ENCODE data around the gene UBAP2L.
"Not testable (repeated sequence)": the region's sequence is repeated elsewhere in the genome, so short reads cannot be mapped to it uniquely, and the experiment has no call there.

UBAP2L gene

GRCh38 chr1:154241703-154242351 is 21.1 kb downstream of the UBAP2L start:
- DNase-seq = no peak

DNA sequence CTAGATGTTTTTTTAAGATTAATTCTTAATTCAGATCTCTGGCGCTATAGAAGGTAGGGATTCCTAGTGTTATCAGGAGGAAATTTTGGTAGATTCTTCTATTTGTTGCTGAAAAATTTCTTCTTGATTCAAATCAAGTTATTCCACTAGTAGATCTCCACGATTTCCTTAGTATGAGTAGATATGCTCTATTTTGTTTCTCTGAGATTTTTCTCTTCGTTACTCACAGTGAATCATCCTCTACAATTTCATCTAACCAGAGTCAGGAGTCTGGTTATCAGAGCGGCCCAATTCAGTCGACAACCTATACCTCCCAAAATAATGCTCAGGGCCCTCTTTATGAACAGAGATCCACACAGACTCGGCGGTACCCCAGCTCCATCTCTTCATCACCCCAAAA is 32.9 kb downstream of the UBAP2L start:
- DNase-seq = no peak

GRCh38 chr1:154256686-154257085 is 35.9 kb downstream of the UBAP2L start:
- DNase-seq = no peak

DNA sequence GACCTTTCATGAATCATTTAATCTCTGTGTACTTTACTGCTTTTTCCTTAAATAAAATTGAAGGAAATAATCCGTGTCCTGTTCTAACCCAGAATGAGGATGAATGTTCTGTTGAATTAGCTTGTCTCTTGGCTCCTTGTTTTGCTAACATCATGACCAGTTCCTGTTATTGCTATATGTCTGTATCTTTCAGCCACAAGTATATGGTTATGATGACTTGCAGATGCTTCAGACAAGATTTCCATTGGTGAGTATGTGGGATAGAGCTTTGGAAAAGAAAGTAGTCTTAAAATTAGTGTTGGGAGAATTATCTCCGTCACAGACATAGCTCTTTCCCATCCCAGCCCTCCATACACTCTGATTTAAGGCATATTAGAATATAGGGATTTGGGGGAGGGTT is 38.0 kb downstream of the UBAP2L start:
- DNase-seq = no peak

- no peak for DNase-seq
Measured at GRCh38 chr1:154260127-154260526, 39.4 kb downstream of the UBAP2L start.

DNA sequence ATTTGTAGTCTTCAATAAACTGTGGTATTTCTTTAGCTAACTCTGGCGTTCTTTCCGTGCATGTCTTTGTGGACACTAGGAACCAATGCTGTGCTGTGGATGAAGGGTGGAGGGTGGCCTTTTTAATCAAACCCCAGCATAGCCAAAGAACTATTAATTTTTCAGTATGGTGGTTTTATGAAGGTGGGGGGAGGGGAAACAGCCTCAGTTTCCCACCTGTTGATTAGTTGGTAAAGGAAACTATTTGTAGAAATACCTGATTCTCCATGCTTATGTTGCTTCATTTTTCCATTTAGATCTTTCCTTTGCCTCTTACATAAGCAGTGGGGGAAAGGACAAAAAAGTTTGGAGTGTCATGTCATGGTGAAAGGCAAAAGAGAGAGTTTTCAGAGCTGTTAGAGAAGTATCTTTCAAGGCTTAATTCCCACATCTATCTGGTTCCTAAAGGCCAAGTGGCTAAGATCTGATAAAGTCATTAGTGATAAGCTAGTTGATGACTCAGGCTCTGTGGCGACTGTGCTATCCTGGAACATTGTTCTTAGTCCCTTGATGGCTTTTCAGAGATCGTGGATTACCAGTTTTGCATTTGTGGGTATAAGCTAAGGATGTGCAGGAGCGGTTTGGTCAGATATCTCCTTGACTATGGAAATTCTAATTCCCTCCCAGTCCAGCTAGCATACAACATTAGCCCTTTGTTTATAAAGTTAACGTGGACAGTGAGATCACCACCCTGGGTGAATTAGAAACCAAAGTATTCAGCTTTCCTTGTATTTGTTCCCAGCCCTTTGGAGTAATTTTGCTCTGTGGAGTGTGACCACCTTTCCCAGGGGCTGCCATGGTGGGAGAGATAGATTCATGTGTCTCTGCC is 42.9 kb downstream of the UBAP2L start:
- no peak for DNase-seq

DNA sequence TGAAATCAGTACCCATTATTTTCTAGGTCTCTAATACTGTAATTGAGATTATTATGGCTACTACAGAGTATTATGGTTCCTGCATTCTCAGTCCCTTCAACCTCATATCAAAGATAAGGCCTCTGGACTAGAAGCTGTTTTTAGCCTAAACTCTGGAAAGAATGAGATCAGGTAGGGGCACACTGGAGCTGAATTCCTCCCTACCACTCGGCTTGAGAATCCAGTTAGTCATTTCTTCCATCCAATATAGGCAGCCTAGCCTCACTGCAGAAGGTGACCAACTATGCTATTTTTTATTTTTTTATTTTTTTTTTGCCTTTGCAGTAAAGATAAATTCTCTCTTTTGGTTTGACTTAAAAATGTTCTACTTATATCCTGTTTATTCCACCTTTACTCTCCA is 43.7 kb downstream of the UBAP2L start:
- no peak for DNase-seq

GRCh38 chr1:154265586-154265985 is 44.8 kb downstream of the UBAP2L start:
- no peak for DNase-seq

- DNase-seq = no peak
Measured at GRCh38 chr1:154270833-154271232, 50.1 kb downstream of the UBAP2L start.

- DNase-seq = peak; percentile 98
Measured at GRCh38 chr1:154272217-154272998, 51.7 kb downstream of the UBAP2L start, which contains the start of gene HAX1. HAX1 (plus strand) TSS chr1:154272629; CDS start chr1:154272724, 95 bp downstream.

GRCh38 chr1:154272999-154273563 is 52.3 kb downstream of the UBAP2L start:
- no peak for DNase-seq

- peak; percentile 11 to 18 for DNase-seq
Measured at GRCh38 chr1:154276797-154277196, 56.0 kb downstream of the UBAP2L start.

DNA sequence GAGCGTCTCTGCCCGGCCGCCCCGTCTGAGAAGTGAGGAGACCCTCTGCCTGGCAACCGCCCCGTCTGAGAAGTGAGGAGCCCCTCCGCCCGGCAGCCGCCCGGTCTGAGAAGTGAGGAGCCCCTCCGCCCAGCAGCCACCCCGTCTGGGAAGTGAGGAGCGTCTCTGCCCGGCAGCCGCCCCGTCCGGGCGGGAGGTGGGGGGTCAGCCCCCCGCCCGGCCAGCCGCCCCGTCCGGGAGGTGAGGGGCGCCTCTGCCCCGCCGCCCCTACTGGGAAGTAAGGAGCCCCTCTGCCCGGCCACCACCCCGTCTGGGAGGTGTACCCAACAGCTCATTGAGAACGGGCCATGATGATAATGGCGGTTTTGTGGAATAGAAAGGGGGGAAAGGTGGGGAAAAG is 66.8 kb downstream of the UBAP2L start:
- not testable (repeated sequence) for DNase-seq

DNA sequence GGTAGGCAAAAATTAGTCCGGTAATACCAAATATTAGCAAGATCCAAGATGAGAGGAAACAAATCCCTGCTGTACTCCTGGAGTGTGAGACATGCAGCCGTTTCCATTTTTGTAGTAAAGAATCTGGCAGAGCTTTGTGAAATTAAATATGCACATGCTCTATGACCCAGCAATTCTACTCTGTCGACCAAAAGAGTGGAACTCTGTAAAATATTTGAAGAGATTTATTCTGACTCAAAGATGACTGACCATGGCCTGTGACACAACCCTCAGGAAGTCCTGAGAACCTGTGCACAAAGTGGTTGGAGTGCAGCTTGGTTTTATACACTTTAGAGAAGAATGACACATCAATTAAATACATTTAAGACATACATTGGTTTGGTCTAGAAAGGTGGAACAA is 67.9 kb downstream of the UBAP2L start:
- DNase-seq = no peak

- no peak for DNase-seq
Measured at GRCh38 chr1:154290921-154291320, 70.2 kb downstream of the UBAP2L start.

DNA sequence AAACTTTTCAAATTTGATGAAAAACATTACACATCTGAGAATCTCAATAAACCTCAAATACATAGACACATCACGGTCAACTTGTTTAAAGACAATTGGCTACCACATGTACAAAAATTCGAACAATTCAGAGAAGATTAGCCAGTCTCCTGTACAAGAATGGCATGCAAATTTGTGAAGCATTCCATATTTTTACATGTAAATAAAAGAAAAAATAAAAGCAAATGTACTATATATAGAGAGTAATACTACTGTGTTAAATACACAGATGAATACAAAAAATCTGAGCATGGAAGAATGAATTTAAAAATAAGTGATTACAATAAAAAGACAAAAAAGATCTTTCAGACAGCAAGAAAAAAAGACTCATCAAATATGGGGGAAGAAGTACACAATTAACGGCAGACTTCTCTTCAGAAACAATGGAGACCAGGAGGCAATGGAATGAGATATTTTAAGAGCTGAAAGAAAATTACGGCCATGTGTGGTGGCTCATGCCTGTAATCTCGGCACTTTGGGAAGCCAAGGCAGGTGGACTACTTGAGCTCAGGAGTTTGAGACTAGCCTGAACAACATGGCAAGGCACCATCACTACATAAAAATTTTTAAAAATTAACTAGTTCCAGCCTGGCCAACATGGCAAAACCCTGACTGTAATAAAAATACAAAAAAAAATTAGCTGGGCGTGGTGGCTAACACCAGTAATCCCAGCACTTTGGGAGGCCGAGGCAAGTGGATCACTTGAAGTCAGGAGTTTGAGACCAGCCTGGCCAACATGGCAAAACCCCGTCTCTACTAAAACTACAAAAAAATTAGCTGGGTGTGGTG is 74.9 kb downstream of the UBAP2L start:
- no peak for DNase-seq

DNA sequence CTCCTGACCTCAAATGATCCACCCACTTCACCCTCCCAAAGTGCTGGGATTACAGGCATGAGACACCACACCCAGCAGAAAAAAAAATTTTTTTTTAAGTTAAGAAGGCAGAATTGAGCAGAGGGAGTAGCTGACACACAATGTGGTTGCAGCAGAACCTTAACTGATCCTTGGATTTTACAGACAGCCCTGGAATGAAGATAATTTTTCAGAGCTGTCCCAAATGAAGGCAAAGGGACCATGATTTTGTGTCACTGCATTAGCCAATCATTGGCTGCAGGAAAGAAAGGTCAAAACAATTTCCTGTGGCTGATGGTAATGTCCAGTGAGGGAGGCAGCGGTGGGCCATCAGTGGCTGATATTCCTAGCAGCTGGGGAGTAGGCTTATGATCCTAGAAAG is 80.8 kb downstream of the UBAP2L start:
- DNase-seq = no peak

DNA sequence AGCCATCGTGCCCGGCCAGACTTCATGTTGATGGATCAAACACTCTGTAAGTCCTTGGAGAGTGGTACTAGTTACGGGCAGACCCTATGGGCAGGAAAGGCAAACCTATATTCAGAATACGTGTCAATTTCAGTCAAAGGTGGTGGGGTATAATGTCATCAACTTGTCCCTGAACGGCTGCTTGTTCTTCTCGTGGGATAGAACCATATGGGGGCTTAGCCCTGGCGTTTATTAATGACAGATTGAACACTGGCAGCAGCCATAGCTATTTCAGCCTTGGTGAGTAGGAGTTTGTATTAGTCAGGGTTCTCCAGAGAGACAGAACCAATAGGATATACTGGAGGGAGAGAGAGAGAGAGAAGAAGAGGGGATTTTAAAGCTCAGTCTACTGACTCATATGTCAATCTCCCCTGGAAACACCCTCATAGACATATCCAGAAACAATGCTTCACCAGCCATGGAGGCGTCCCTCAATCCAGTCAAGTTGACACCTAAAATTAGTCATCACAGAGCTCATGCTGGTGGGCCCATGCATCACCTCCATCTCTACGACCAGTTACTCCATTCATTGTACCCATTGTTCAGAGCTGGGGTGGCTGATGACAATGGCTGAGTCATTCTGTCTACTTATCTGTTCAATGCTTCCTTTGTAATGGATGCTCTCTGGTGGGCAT is 84.0 kb downstream of the UBAP2L start:
- peak in 1 of 2 experiments; percentile 11 for DNase-seq

DNA sequence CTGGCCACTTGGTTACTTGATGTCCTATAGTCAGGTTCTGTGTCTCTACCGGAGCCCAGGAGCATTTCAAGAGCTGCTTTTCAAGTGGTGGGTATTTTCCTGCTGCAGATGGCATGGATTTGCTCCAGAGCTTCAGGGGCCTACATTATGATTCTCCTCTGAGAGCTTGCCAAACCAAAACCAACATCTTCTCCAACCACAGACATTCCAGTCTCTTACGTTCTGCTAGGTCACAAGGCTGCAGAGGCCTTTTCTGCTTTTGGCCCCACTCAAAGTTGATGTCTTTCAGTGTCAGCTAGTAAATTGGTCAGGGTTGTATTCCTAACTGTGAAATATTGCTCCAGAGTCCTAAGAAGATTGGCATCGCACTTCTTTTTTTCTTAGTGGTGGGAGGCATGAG is 85.4 kb downstream of the UBAP2L start:
- no peak for DNase-seq

DNA sequence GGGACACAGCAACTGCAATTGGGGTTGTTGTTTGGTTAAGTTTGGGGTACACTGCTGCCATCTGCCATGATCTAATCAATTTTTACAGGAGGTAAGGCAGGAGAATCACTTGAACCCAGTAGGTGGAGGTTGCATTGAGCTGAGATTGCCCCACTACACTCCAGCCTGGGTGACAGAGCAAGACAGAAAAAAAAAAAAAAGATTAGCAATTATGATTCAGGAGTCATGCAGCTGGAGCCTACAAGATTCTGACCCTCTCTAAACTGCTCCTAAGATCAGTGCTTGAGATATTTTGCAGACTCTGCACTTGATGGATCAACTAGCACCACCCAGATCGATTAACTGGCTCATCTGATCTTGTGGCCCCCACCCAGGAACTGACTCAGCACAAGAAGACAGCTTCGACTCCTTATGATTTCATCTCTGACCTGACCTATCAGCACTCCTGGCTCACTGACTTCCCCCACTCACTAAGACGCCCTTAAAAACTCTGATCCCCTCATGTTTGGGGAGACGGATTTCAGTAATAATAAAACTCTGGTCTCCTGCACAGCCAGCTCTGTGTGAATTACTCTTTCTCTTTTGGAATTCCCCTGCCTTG is 87.0 kb downstream of the UBAP2L start:
- DNase-seq = not testable (repeated sequence)

DNA sequence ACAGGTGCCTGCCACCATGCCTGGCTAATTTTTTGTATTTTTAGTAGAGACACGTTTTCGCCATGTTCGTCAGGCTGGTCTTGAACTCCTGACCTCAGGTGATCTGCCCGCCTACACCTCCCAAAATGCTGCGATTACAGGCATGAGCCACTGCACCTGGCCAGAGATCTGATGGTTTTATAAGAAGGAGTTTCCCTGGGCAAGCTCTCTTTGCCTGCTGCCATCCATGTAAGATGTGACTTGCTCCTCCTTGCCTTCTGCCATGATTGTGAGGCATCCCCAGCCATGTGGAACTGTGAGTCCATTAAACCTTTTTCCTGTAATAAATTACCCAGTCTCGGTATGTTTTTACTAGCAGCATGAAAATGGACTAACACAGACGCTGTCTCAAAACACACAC is 88.4 kb downstream of the UBAP2L start:
- DNase-seq = not testable (repeated sequence)

All from activated CD4-positive, alpha-beta T cell treated with anti-CD3 and anti-CD28 coated beads, Interleukin-2, amount 50 U/mL, for 4 hours (primary cell).